HG03066 (cell line): ENCODE results near the gene FZD10.

Experiments used
- ATAC-seq: cut with Tn5 transposase; IDR thresholded peaks from one replicate; pipeline ENCODE4 v1.9.1; 2021; ENCODE audit warnings: low read depth; ENCODE audit not compliant: unreplicated experiment

The FZD10 gene

GRCh38 chr12:130177635-130178242 lies 15.5 kb downstream of the FZD10 start:
- no peak for ATAC-seq

GRCh38 chr12:130178282-130178681 lies 16.0 kb downstream of the FZD10 start:
- ATAC-seq = no peak

GRCh38 chr12:130179191-130179590 lies 16.9 kb downstream of the FZD10 start:
- no peak for ATAC-seq

- no peak for ATAC-seq
Measured at GRCh38 chr12:130179621-130180020, 17.4 kb downstream of the FZD10 start.

- ATAC-seq = no peak
Measured at GRCh38 chr12:130181211-130181610, 18.9 kb downstream of the FZD10 start.

GRCh38 chr12:130183585-130184370 lies 21.5 kb downstream of the FZD10 start:
- ATAC-seq = no peak

GRCh38 chr12:130184404-130185090 lies 22.3 kb downstream of the FZD10 start:
- ATAC-seq = no peak

GRCh38 chr12:130185455-130186391 lies 23.5 kb downstream of the FZD10 start:
- no peak for ATAC-seq

GRCh38 chr12:130186651-130187268 lies 24.5 kb downstream of the FZD10 start:
- ATAC-seq = no peak

- ATAC-seq = no peak
Measured at GRCh38 chr12:130192642-130193345, 30.5 kb downstream of the FZD10 start.

- ATAC-seq = no peak
Measured at GRCh38 chr12:130194154-130194553, 31.9 kb downstream of the FZD10 start.

GRCh38 chr12:130195369-130195768 lies 33.1 kb downstream of the FZD10 start:
- no peak for ATAC-seq

GRCh38 chr12:130195776-130196175 lies 33.5 kb downstream of the FZD10 start:
- no peak for ATAC-seq

- no peak for ATAC-seq
Measured at GRCh38 chr12:130196827-130197226, 34.6 kb downstream of the FZD10 start.

- no peak for ATAC-seq
Measured at GRCh38 chr12:130198026-130198662, 35.9 kb downstream of the FZD10 start.

GRCh38 chr12:130198663-130199060 lies 36.4 kb downstream of the FZD10 start:
- ATAC-seq = no peak

GRCh38 chr12:130199581-130200390 lies 37.5 kb downstream of the FZD10 start:
- no peak for ATAC-seq

GRCh38 chr12:130200445-130200844 lies 38.2 kb downstream of the FZD10 start:
- no peak for ATAC-seq
